WTC11 (cell line): ENCODE results near the gene ITGA3. TPM values are rescaled to one million over a fixed set of nuclear protein-coding genes. Genes with fewer than 3 reads are reported as not detected.

ENCODE experiments used
- ATAC-seq: fragments of 200-7000 bp; cut with Tn5 transposase; 2 replicates; pipeline ENCODE4 v1.10.0; 2021; ENCODE audit warnings: mild to moderate bottlenecking, moderate library complexity
- CTCF ChIA-PET: fragments of 300-600 bp; sonication (Branson Sonifier 250); formaldehyde crosslinking; loops from one replicate; lab custom pipeline; 2021; ENCODE audit warnings: antibody characterized with exemption; lab: Charles Lee
- POLR2A ChIA-PET: fragments of 350-600 bp; sonication (Branson Sonifier 250); formaldehyde crosslinking; loops from one replicate; lab custom pipeline; 2021; ENCODE audit warnings: antibody characterized with exemption; lab: Charles Lee
- DNase-seq: peaks from one replicate; pipeline ENCODE4 v3.0.0; 2021; ENCODE audit warnings: low spot score
- H3K27ac Mint-ChIP-seq: 2 replicates; pipeline ENCODE4 v1.8.0; 2021; ENCODE audit warnings: mixed read lengths
- H3K27me3 Mint-ChIP-seq: 2 replicates; pipeline ENCODE4 v1.8.0; 2021; ENCODE audit warnings: low read depth, mild to moderate bottlenecking, moderate library complexity, mixed read lengths
- H3K36me3 Mint-ChIP-seq: 2 replicates; pipeline ENCODE4 v1.8.0; 2021; ENCODE audit warnings: mixed read lengths
- H3K4me1 Mint-ChIP-seq: 2 replicates; pipeline ENCODE4 v1.8.0; 2022; ENCODE audit warnings: mixed read lengths
- H3K4me3 Mint-ChIP-seq: 2 replicates; pipeline ENCODE4 v1.8.0; 2021; ENCODE audit warnings: mild to moderate bottlenecking, moderate library complexity, mixed read lengths
- H3K9me3 Mint-ChIP-seq: 2 replicates; pipeline ENCODE4 v1.8.0; 2021; ENCODE audit warnings: mixed read lengths
- EMX1 ChIP-seq: fragments of 250-450 bp; sonication (Bioruptor Pico); IDR thresholded peaks from 2 replicates; pipeline ENCODE4 v1.8.0; 2021; ENCODE audit warnings: mild to moderate bottlenecking
- FOXJ3 ChIP-seq: sonication (generic); formaldehyde crosslinking; IDR thresholded peaks from 2 replicates; pipeline ENCODE4 v1.9.0; 2021; ENCODE audit warnings: missing genetic modification reagents, mild to moderate bottlenecking, borderline replicate concordance
- GABPB1 ChIP-seq: sonication (generic); formaldehyde crosslinking; IDR thresholded peaks from 2 replicates; pipeline ENCODE4 v1.8.1; 2023; ENCODE audit warnings: mild to moderate bottlenecking, missing genetic modification reagents
- GRHL2 ChIP-seq: fragments of 250-450 bp; sonication (Bioruptor Pico); IDR thresholded peaks from 2 replicates; pipeline ENCODE4 v1.8.0; 2022; ENCODE audit warnings: mild to moderate bottlenecking, moderate library complexity; ENCODE audit not compliant: insufficient replicate concordance, severe bottlenecking
- NFE2L1 ChIP-seq: sonication (generic); formaldehyde crosslinking; IDR thresholded peaks from 2 replicates; pipeline ENCODE4 v1.8.1; 2023; ENCODE audit warnings: missing genetic modification reagents
- ZNF138 ChIP-seq: sonication (generic); formaldehyde crosslinking; conservative IDR thresholded peaks from 2 replicates; pipeline ENCODE4 v1.8.1; 2022; ENCODE audit warnings: mild to moderate bottlenecking, moderate library complexity, missing genetic modification reagents
- ZNF232 ChIP-seq: sonication (generic); formaldehyde crosslinking; IDR thresholded peaks from 2 replicates; pipeline ENCODE4 v1.8.0; 2022; ENCODE audit warnings: mild to moderate bottlenecking, missing genetic modification reagents
- ZNF423 ChIP-seq: fragments of 250-450 bp; sonication (Bioruptor Pico); IDR thresholded peaks from 2 replicates; pipeline ENCODE4 v2.1.2; 2022; ENCODE audit warnings: mild to moderate bottlenecking, moderate library complexity
- ZNF671 ChIP-seq: fragments of 250-450 bp; sonication (Bioruptor Pico); IDR thresholded peaks from 2 replicates; pipeline ENCODE4 v1.8.0; 2021; ENCODE audit warnings: mild to moderate bottlenecking
- total RNA-seq: library from RNA; stranded (reverse); gene quantifications from 3 replicates; pipeline ENCODE4 v1.2.3, GENCODE V29; 2021
- TF ChIP-seq, protein P1 (sequence below): sonication (generic); formaldehyde crosslinking; IDR thresholded peaks from 2 replicates; pipeline ENCODE4 v1.8.0; 2023; ENCODE audit warnings: missing genetic modification reagents, mild to moderate bottlenecking, borderline replicate concordance
- TF ChIP-seq, protein P2 (sequence below): sonication (generic); formaldehyde crosslinking; IDR thresholded peaks from 2 replicates; pipeline ENCODE4 v1.8.0; 2023; ENCODE audit warnings: mild to moderate bottlenecking, missing genetic modification reagents
- TF ChIP-seq, protein P3 (sequence below): sonication (generic); formaldehyde crosslinking; IDR thresholded peaks from 2 replicates; pipeline ENCODE4 v1.8.1; 2023; ENCODE audit warnings: mild to moderate bottlenecking, moderate library complexity, missing genetic modification reagents
- TF ChIP-seq, protein P4 (sequence below): sonication (generic); formaldehyde crosslinking; IDR thresholded peaks from 2 replicates; pipeline ENCODE4 v1.8.0; 2022; ENCODE audit warnings: missing genetic modification reagents
- TF ChIP-seq, protein P5 (sequence below): sonication (generic); formaldehyde crosslinking; conservative IDR thresholded peaks from 2 replicates; pipeline ENCODE4 v1.8.1; 2022; ENCODE audit warnings: mild to moderate bottlenecking, missing genetic modification reagents
- TF ChIP-seq, protein P6 (sequence below): fragments of 250-450 bp; sonication (Bioruptor Pico); IDR thresholded peaks from 2 replicates; pipeline ENCODE4 v2.1.2; 2022; ENCODE audit warnings: mild to moderate bottlenecking, moderate library complexity
- TF ChIP-seq, protein P7 (sequence below): fragments of 250-450 bp; sonication (Bioruptor Pico); IDR thresholded peaks from 2 replicates; pipeline ENCODE4 v1.9.0; 2021; ENCODE audit warnings: mild to moderate bottlenecking

The ITGA3 gene
- total RNA-seq, 1 experiment from 2014 or later = 35.3 TPM

DNA sequence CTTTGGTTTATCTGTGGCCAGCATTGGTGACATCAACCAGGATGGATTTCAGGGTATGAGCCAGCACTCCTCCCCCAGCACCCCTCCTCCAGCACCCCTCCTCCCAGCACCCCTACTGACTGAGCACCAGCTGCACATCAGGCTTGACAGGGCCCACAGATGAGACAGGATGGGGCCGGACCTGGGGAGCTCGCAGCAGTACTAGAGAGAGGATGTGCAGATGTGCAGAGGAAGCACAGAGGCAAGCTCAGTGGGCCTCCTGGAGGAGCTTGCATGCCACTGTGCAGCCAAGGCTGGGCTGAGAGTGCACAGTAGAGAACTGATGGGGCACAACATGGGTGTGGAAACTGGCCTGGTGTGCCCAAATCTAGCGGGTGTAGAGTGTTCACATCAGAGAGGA lies 16.2 kb downstream of the ITGA3 start:
- no peak for TF ChIP-seq GABPB1 (CRISPR knock-in tag)
- TF ChIP-seq, protein P1, sequence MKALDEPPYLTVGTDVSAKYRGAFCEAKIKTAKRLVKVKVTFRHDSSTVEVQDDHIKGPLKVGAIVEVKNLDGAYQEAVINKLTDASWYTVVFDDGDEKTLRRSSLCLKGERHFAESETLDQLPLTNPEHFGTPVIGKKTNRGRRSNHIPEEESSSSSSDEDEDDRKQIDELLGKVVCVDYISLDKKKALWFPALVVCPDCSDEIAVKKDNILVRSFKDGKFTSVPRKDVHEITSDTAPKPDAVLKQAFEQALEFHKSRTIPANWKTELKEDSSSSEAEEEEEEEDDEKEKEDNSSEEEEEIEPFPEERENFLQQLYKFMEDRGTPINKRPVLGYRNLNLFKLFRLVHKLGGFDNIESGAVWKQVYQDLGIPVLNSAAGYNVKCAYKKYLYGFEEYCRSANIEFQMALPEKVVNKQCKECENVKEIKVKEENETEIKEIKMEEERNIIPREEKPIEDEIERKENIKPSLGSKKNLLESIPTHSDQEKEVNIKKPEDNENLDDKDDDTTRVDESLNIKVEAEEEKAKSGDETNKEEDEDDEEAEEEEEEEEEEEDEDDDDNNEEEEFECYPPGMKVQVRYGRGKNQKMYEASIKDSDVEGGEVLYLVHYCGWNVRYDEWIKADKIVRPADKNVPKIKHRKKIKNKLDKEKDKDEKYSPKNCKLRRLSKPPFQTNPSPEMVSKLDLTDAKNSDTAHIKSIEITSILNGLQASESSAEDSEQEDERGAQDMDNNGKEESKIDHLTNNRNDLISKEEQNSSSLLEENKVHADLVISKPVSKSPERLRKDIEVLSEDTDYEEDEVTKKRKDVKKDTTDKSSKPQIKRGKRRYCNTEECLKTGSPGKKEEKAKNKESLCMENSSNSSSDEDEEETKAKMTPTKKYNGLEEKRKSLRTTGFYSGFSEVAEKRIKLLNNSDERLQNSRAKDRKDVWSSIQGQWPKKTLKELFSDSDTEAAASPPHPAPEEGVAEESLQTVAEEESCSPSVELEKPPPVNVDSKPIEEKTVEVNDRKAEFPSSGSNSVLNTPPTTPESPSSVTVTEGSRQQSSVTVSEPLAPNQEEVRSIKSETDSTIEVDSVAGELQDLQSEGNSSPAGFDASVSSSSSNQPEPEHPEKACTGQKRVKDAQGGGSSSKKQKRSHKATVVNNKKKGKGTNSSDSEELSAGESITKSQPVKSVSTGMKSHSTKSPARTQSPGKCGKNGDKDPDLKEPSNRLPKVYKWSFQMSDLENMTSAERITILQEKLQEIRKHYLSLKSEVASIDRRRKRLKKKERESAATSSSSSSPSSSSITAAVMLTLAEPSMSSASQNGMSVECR (CRISPR knock-in tag) = no peak
- no peak for TF ChIP-seq ZNF423 (CRISPR knock-in tag)
- TF ChIP-seq, protein P2, sequence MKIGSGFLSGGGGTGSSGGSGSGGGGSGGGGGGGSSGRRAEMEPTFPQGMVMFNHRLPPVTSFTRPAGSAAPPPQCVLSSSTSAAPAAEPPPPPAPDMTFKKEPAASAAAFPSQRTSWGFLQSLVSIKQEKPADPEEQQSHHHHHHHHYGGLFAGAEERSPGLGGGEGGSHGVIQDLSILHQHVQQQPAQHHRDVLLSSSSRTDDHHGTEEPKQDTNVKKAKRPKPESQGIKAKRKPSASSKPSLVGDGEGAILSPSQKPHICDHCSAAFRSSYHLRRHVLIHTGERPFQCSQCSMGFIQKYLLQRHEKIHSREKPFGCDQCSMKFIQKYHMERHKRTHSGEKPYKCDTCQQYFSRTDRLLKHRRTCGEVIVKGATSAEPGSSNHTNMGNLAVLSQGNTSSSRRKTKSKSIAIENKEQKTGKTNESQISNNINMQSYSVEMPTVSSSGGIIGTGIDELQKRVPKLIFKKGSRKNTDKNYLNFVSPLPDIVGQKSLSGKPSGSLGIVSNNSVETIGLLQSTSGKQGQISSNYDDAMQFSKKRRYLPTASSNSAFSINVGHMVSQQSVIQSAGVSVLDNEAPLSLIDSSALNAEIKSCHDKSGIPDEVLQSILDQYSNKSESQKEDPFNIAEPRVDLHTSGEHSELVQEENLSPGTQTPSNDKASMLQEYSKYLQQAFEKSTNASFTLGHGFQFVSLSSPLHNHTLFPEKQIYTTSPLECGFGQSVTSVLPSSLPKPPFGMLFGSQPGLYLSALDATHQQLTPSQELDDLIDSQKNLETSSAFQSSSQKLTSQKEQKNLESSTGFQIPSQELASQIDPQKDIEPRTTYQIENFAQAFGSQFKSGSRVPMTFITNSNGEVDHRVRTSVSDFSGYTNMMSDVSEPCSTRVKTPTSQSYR = no peak
- no peak for TF ChIP-seq NFE2L1 (CRISPR knock-in tag)
- TF ChIP-seq FOXJ3 (CRISPR knock-in tag) = no peak
- TF ChIP-seq, protein P3, sequence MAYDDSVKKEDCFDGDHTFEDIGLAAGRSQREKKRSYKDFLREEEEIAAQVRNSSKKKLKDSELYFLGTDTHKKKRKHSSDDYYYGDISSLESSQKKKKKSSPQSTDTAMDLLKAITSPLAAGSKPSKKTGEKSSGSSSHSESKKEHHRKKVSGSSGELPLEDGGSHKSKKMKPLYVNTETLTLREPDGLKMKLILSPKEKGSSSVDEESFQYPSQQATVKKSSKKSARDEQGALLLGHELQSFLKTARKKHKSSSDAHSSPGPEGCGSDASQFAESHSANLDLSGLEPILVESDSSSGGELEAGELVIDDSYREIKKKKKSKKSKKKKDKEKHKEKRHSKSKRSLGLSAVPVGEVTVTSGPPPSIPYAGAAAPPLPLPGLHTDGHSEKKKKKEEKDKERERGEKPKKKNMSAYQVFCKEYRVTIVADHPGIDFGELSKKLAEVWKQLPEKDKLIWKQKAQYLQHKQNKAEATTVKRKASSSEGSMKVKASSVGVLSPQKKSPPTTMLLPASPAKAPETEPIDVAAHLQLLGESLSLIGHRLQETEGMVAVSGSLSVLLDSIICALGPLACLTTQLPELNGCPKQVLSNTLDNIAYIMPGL (CRISPR knock-in tag) = no peak
- TF ChIP-seq ZNF232 (CRISPR knock-in tag) = no peak
- TF ChIP-seq, protein P4, sequence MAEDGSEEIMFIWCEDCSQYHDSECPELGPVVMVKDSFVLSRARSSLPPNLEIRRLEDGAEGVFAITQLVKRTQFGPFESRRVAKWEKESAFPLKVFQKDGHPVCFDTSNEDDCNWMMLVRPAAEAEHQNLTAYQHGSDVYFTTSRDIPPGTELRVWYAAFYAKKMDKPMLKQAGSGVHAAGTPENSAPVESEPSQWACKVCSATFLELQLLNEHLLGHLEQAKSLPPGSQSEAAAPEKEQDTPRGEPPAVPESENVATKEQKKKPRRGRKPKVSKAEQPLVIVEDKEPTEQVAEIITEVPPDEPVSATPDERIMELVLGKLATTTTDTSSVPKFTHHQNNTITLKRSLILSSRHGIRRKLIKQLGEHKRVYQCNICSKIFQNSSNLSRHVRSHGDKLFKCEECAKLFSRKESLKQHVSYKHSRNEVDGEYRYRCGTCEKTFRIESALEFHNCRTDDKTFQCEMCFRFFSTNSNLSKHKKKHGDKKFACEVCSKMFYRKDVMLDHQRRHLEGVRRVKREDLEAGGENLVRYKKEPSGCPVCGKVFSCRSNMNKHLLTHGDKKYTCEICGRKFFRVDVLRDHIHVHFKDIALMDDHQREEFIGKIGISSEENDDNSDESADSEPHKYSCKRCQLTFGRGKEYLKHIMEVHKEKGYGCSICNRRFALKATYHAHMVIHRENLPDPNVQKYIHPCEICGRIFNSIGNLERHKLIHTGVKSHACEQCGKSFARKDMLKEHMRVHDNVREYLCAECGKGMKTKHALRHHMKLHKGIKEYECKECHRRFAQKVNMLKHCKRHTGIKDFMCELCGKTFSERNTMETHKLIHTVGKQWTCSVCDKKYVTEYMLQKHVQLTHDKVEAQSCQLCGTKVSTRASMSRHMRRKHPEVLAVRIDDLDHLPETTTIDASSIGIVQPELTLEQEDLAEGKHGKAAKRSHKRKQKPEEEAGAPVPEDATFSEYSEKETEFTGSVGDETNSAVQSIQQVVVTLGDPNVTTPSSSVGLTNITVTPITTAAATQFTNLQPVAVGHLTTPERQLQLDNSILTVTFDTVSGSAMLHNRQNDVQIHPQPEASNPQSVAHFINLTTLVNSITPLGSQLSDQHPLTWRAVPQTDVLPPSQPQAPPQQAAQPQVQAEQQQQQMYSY (CRISPR knock-in tag) = no peak
- TF ChIP-seq, protein P5, sequence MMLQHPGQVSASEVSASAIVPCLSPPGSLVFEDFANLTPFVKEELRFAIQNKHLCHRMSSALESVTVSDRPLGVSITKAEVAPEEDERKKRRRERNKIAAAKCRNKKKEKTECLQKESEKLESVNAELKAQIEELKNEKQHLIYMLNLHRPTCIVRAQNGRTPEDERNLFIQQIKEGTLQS (CRISPR knock-in tag) = no peak
- TF ChIP-seq, protein P6, sequence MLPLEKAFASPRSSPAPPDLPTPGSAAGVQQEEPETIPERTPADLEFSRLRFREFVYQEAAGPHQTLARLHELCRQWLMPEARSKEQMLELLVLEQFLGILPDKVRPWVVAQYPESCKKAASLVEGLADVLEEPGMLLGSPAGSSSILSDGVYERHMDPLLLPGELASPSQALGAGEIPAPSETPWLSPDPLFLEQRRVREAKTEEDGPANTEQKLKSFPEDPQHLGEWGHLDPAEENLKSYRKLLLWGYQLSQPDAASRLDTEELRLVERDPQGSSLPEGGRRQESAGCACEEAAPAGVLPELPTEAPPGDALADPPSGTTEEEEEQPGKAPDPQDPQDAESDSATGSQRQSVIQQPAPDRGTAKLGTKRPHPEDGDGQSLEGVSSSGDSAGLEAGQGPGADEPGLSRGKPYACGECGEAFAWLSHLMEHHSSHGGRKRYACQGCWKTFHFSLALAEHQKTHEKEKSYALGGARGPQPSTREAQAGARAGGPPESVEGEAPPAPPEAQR (CRISPR knock-in tag) = no peak
- TF ChIP-seq ZNF138 (CRISPR knock-in tag) = no peak
- TF ChIP-seq ZNF671 (CRISPR knock-in tag) = no peak
- no peak for TF ChIP-seq EMX1 (CRISPR knock-in tag)
- TF ChIP-seq, protein P7, sequence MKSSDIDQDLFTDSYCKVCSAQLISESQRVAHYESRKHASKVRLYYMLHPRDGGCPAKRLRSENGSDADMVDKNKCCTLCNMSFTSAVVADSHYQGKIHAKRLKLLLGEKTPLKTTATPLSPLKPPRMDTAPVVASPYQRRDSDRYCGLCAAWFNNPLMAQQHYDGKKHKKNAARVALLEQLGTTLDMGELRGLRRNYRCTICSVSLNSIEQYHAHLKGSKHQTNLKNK (CRISPR knock-in tag) = no peak
- TF ChIP-seq GRHL2 (CRISPR knock-in tag) = no peak
- TF ChIP-seq, all 79 proteins: peak for 0
- Mint-ChIP-seq H3K4me3 (no peak overlapping the region), H3K4me1 (peaks cover 9% of the 10 kb centered on the region), H3K27ac (no peak overlapping the region), H3K9me3 (peaks cover 5% of the 10 kb centered on the region), H3K36me3 (peaks cover 20% of the 10 kb centered on the region), H3K27me3 (no peaks in the 10 kb centered on the region)
- CTCF ChIA-PET = no interaction called here
- DNase-seq (no peak), ATAC-seq (no peak)
- POLR2A ChIA-PET = no interaction called here
